HPDE6-E6E7 (cell line): ENCODE results near the gene CDCA3.

Source experiments
- DNase-seq: peaks from one replicate; pipeline ENCODE4 v3.0.0; 2011; ENCODE audit warnings: missing footprints; ENCODE audit errors: extremely low spot score

CDCA3 gene

GRCh38 chr12:6820166-6820565, 30.9 kb downstream of the CDCA3 start:
- no peak for DNase-seq

- DNase-seq, result no peak
These were observed 31.7 kb downstream of the CDCA3 start for GRCh38 chr12:6819106-6820030.

GRCh38 chr12:6818645-6819044, 32.4 kb downstream of the CDCA3 start:
- no peak for DNase-seq

- DNase-seq, result no peak
These were observed 32.9 kb downstream of the CDCA3 start for GRCh38 chr12:6818222-6818621.

GRCh38 chr12:6817662-6818157, 33.4 kb downstream of the CDCA3 start:
- DNase-seq, result no peak

- no peak for DNase-seq
These were observed 34.0 kb downstream of the CDCA3 start for GRCh38 chr12:6817098-6817497.

GRCh38 chr12:6816598-6816997, 34.5 kb downstream of the CDCA3 start:
- DNase-seq, result no peak

- no peak for DNase-seq
These were observed 37.7 kb downstream of the CDCA3 start for GRCh38 chr12:6813363-6813762.

GRCh38 chr12:6810758-6811157, 40.3 kb downstream of the CDCA3 start:
- no peak for DNase-seq

- no peak for DNase-seq
These were observed 42.0 kb downstream of the CDCA3 start for GRCh38 chr12:6809056-6809455.

GRCh38 chr12:6807170-6807569, 43.9 kb downstream of the CDCA3 start:
- no peak for DNase-seq

GRCh38 chr12:6799147-6799546, 51.9 kb downstream of the CDCA3 start:
- DNase-seq, result no peak
